ENCODE measurements around the gene SPON1. TPM values are rescaled to one million over a fixed set of nuclear protein-coding genes. Genes with fewer than 3 reads are reported as not detected.
"Not testable (repeated sequence)": the region's sequence is repeated elsewhere in the genome, so short reads cannot be mapped to it uniquely, and the experiment has no call there.

Gene SPON1
- total RNA-seq, 1 experiment from 2014 or later: not detected

- Histone ChIP-seq H3K9me3 (ENCODE audit: low read length) (no peaks in the 10 kb centered on the region), H3K9me2 (replicated peaks; ENCODE audit: low read length) (no peaks in the 10 kb centered on the region), H4K20me1 (ENCODE audit: low read length) (no peaks in the 10 kb centered on the region), H3F3A (ENCODE audit: low read length, unreplicated experiment) (no peaks in the 10 kb centered on the region), H3K36me3 (ENCODE audit: low read depth, low read length) (no peaks in the 10 kb centered on the region), H3K4me1 (ENCODE audit: insufficient read depth, low read length) (no peaks in the 10 kb centered on the region), H3K9ac (ENCODE audit: low read length) (no peak overlapping the region), H3K27me3 (ENCODE audit: low read length) (peaks cover 50% of the 10 kb centered on the region), H3K4me2 (ENCODE audit: low read length) (no peak overlapping the region), H3K27ac (ENCODE audit: low read length) (no peak overlapping the region), H2AFZ (ENCODE audit: low read length) (no peak overlapping the region), H3K4me3 (ENCODE audit: low read length) (no peak overlapping the region), H3K79me2 (ENCODE audit: low read length) (no peaks in the 10 kb centered on the region)
- ChIA-PET CTCF (no interaction called here), POLR2A (ENCODE audit: unreplicated experiment) (no interaction called here)
- DNase-seq: no peak
- no TSS peak for BruUV-seq (replicated peaks)
- intact Hi-C loops (cut with micrococcal nuclease): no loop called here
- ATAC-seq: no peak
- TF ChIP-seq, protein P1, sequence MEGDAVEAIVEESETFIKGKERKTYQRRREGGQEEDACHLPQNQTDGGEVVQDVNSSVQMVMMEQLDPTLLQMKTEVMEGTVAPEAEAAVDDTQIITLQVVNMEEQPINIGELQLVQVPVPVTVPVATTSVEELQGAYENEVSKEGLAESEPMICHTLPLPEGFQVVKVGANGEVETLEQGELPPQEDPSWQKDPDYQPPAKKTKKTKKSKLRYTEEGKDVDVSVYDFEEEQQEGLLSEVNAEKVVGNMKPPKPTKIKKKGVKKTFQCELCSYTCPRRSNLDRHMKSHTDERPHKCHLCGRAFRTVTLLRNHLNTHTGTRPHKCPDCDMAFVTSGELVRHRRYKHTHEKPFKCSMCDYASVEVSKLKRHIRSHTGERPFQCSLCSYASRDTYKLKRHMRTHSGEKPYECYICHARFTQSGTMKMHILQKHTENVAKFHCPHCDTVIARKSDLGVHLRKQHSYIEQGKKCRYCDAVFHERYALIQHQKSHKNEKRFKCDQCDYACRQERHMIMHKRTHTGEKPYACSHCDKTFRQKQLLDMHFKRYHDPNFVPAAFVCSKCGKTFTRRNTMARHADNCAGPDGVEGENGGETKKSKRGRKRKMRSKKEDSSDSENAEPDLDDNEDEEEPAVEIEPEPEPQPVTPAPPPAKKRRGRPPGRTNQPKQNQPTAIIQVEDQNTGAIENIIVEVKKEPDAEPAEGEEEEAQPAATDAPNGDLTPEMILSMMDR (conservative IDR thresholded peaks at IDR 0.05; ENCODE audit: low read depth, low read length): no peak
- no peak for TF ChIP-seq EZH2phosphoT487 (IDR thresholded peaks at IDR 0.05; ENCODE audit: borderline replicate concordance, low read length)
- no peak for TF ChIP-seq EZH2 (IDR thresholded peaks at IDR 0.05; ENCODE audit: low read length, unreplicated experiment)
Measured at GRCh38 chr11:14082338-14082737, 119.8 kb downstream of the SPON1 start.

GRCh38 chr11:14088861-14089260, 126.3 kb downstream of the SPON1 start:
- intact Hi-C loops (cut with micrococcal nuclease); H3K79me2 ChIP-seq (ENCODE audit: low read length); H3K9me2 ChIP-seq (replicated peaks; ENCODE audit: low read length); H3K27ac ChIP-seq (ENCODE audit: low read length); BruUV-seq (replicated peaks); H3K4me2 ChIP-seq (ENCODE audit: low read length); H4K20me1 ChIP-seq (ENCODE audit: low read length); ATAC-seq; H3K36me3 ChIP-seq (ENCODE audit: low read depth, low read length); H3F3A ChIP-seq (ENCODE audit: low read length, unreplicated experiment); CTCF ChIA-PET; H3K9me3 ChIP-seq (ENCODE audit: low read length); H2AFZ ChIP-seq (ENCODE audit: low read length); H3K4me1 ChIP-seq (ENCODE audit: insufficient read depth, low read length); H3K9ac ChIP-seq (ENCODE audit: low read length); H3K4me3 ChIP-seq (ENCODE audit: low read length); POLR2A ChIA-PET (ENCODE audit: unreplicated experiment): not testable (repeated sequence)
- DNase-seq: peak; percentile 21
- H3K27me3 ChIP-seq (ENCODE audit: low read length): peaks cover 14% of the 10 kb centered on the region

- Histone ChIP-seq H3K27ac (ENCODE audit: low read length) (no peak overlapping the region), H3K36me3 (ENCODE audit: low read depth, low read length) (no peaks in the 10 kb centered on the region), H3K4me3 (ENCODE audit: low read length) (no peak overlapping the region), H2AFZ (ENCODE audit: low read length) (no peak overlapping the region), H3K4me1 (ENCODE audit: insufficient read depth, low read length) (no peaks in the 10 kb centered on the region), H3K27me3 (ENCODE audit: low read length) (peaks cover 14% of the 10 kb centered on the region), H3K79me2 (ENCODE audit: low read length) (no peaks in the 10 kb centered on the region), H3K4me2 (ENCODE audit: low read length) (no peak overlapping the region), H3K9ac (ENCODE audit: low read length) (no peak overlapping the region), H4K20me1 (ENCODE audit: low read length) (no peaks in the 10 kb centered on the region), H3F3A (ENCODE audit: low read length, unreplicated experiment) (no peaks in the 10 kb centered on the region), H3K9me2 (replicated peaks; ENCODE audit: low read length) (no peaks in the 10 kb centered on the region), H3K9me3 (ENCODE audit: low read length) (no peaks in the 10 kb centered on the region)
- no peak; the same call in 1 of the 2 replicates for ATAC-seq
- TF ChIP-seq EZH2phosphoT487 (IDR thresholded peaks at IDR 0.05; ENCODE audit: borderline replicate concordance, low read length) (no peak), EZH2 (IDR thresholded peaks at IDR 0.05; ENCODE audit: low read length, unreplicated experiment) (no peak)
- TF ChIP-seq, protein P1 (conservative IDR thresholded peaks at IDR 0.05; ENCODE audit: low read depth, low read length): no peak
- BruUV-seq (replicated peaks): no TSS peak
- ChIA-PET CTCF (no interaction called here), POLR2A (ENCODE audit: unreplicated experiment) (no interaction called here)
- intact Hi-C loops (cut with micrococcal nuclease): no loop called here
- no peak for DNase-seq
Measured at GRCh38 chr11:14089690-14090462, 127.4 kb downstream of the SPON1 start.

GRCh38 chr11:14090631-14091030, 128.1 kb downstream of the SPON1 start:
- H3K9me3 ChIP-seq (ENCODE audit: low read length); DNase-seq; H4K20me1 ChIP-seq (ENCODE audit: low read length); H3K9ac ChIP-seq (ENCODE audit: low read length); POLR2A ChIA-PET (ENCODE audit: unreplicated experiment); H3K36me3 ChIP-seq (ENCODE audit: low read depth, low read length); H2AFZ ChIP-seq (ENCODE audit: low read length); H3K9me2 ChIP-seq (replicated peaks; ENCODE audit: low read length); H3F3A ChIP-seq (ENCODE audit: low read length, unreplicated experiment); H3K4me2 ChIP-seq (ENCODE audit: low read length); H3K4me3 ChIP-seq (ENCODE audit: low read length); H3K4me1 ChIP-seq (ENCODE audit: insufficient read depth, low read length); BruUV-seq (replicated peaks); H3K27ac ChIP-seq (ENCODE audit: low read length); H3K79me2 ChIP-seq (ENCODE audit: low read length); intact Hi-C loops (cut with micrococcal nuclease); ATAC-seq; CTCF ChIA-PET: not testable (repeated sequence)
- peaks cover 14% of the 10 kb centered on the region for H3K27me3 ChIP-seq (ENCODE audit: low read length)
